ENCODE results near the gene CACNG7.

GRCh38 chr19:53965091-53965490 is 56.0 kb downstream of the CACNG7 start:
- TF ChIP-seq EZH2phosphoT487 (IDR thresholded peaks at IDR 0.05; ENCODE audit: borderline replicate concordance) (no peak), CTCF (conservative IDR thresholded peaks at IDR 0.05; ENCODE audit: low read length) (no peak)
